Activated gamma-delta T cell treated with Interleukin-2 at 50 U/mL for 16 hours (primary cell): ENCODE data around the gene SBK2.
"Not testable (repeated sequence)": the region's sequence is repeated elsewhere in the genome, so short reads cannot be mapped to it uniquely, and the experiment has no call there.

Source experiments
- DNase-seq: peaks from one replicate; pipeline ENCODE4 v3.0.0-alpha.2; 2020

SBK2 gene

GRCh38 chr19:55535173-55535964 lies 1.6 kb downstream of the SBK2 start:
- DNase-seq = no peak

- DNase-seq = not testable (repeated sequence)
Observed at GRCh38 chr19:55534280-55534679, 2.7 kb downstream of the SBK2 start.

- no peak for DNase-seq
Observed at GRCh38 chr19:55530996-55531395, 5.9 kb downstream of the SBK2 start.

- DNase-seq = no peak
Observed at GRCh38 chr19:55529636-55530234, 7.2 kb downstream of the SBK2 start.

GRCh38 chr19:55528030-55528803 lies 8.7 kb downstream of the SBK2 start:
- no peak for DNase-seq

- no peak for DNase-seq
Observed at GRCh38 chr19:55527197-55528029, 9.5 kb downstream of the SBK2 start.

- DNase-seq = peak; percentile 38
Observed at GRCh38 chr19:55526216-55527196, 10.4 kb downstream of the SBK2 start.

GRCh38 chr19:55525289-55526101 lies 11.4 kb downstream of the SBK2 start:
- DNase-seq = no peak

- no peak for DNase-seq
Observed at GRCh38 chr19:55520691-55521292, 16.1 kb downstream of the SBK2 start.

- no peak for DNase-seq
Observed at GRCh38 chr19:55519451-55520311, 17.3 kb downstream of the SBK2 start.

- DNase-seq = peak; percentile 88
Observed at GRCh38 chr19:55516878-55517620, 19.9 kb downstream of the SBK2 start.

GRCh38 chr19:55508120-55508519 lies 28.8 kb downstream of the SBK2 start:
- no peak for DNase-seq

- no peak for DNase-seq
Observed at GRCh38 chr19:55504981-55505380, 32.0 kb downstream of the SBK2 start.

- DNase-seq = no peak
Observed at GRCh38 chr19:55504252-55504603, 32.7 kb downstream of the SBK2 start.

- DNase-seq = peak; percentile 95
Observed at GRCh38 chr19:55503502-55504251, 33.3 kb downstream of the SBK2 start.

GRCh38 chr19:55503157-55503501 lies 33.8 kb downstream of the SBK2 start:
- no peak for DNase-seq

- DNase-seq = no peak
Observed at GRCh38 chr19:55502197-55502952, 34.6 kb downstream of the SBK2 start.
